NCI-H2171 treated with DMSO at 0.1 percent for 48 hours (cell line): ENCODE data around the gene MAGEH1.

ENCODE experiments used
- DNase-seq: peaks from one replicate; lab custom pipeline; 2025; lab: John Stamatoyannopoulos, UW

Gene MAGEH1

GRCh38 chrX:55490121-55490520, 38.2 kb downstream of the MAGEH1 start:
- DNase-seq: no peak

GRCh38 chrX:55490974-55491373, 39.0 kb downstream of the MAGEH1 start:
- no peak for DNase-seq
